ENCODE measurements around the gene OSBPL1A.

DNA sequence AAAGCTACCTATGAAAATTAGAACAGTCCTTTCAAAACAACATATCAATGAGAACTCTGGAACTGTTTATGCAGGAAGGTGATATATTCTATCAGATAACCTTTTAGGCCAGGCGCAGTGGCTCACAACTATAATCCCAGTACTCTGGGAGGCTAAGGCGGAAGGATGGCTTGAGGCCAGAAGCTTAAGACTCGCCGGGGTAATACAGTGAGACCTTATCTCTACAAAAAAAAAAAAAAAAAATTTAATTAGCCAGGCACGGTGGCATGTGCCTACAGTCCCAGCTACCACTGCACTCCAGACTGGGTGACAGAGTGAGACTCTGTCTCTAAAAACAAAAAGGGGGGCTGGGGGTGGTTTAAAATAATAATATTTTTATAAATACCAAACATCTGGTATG lies 77.9 kb downstream of the OSBPL1A start:
- TF ChIP-seq POLR2A (IDR thresholded peaks at IDR 0.05; ENCODE audit: low read depth, low read length), result no peak
- no peak for TF ChIP-seq POLR2AphosphoS5 (IDR thresholded peaks at IDR 0.05; ENCODE audit: low read depth, low read length)
